GM23338 (cell line): Measurements from ENCODE around the gene TMEM163. TPM values are rescaled to one million over a fixed set of nuclear protein-coding genes. Genes with fewer than 3 reads are reported as not detected.

ENCODE experiments used
- ATAC-seq: fragments of 200-7000 bp; cut with Tn5 transposase; 3 replicates; pipeline ENCODE4 v1.9.1; 2020
- DNase-seq: peaks from one replicate; pipeline ENCODE4 v3.0.0-alpha.2; 2015; ENCODE audit warnings: low spot score
- H2AFZ ChIP-seq: fragments of 200-600 bp; sonication (generic); 2 replicates; pipeline ENCODE4 v1.8.0; 2016; ENCODE audit warnings: antibody characterized with exemption, mild to moderate bottlenecking, moderate library complexity
- H3F3A ChIP-seq: fragments of 200-600 bp; sonication (generic); replicated peaks from 2 replicates; pipeline ENCODE4 v1.8.0; 2017; ENCODE audit warnings: antibody characterized with exemption, mixed run types, low read depth
- H3K27ac ChIP-seq: fragments of 200-600 bp; sonication (generic); 2 replicates; pipeline ENCODE4 v1.6.1; 2016; ENCODE audit warnings: low read depth
- H3K27me3 ChIP-seq: fragments of 200-600 bp; sonication (generic); 2 replicates; pipeline ENCODE4 v1.8.0; 2016; ENCODE audit warnings: mild to moderate bottlenecking, mixed run types, moderate library complexity; ENCODE audit not compliant: insufficient read depth
- H3K36me3 ChIP-seq: fragments of 200-600 bp; sonication (generic); 2 replicates; pipeline ENCODE4 v1.8.0; 2016; ENCODE audit warnings: mild to moderate bottlenecking; ENCODE audit not compliant: insufficient read depth
- H3K4me1 ChIP-seq: fragments of 200-600 bp; sonication (generic); 2 replicates; pipeline ENCODE4 v1.8.0; 2016; ENCODE audit warnings: mild to moderate bottlenecking, moderate library complexity; ENCODE audit not compliant: insufficient read depth
- H3K4me2 ChIP-seq: fragments of 200-600 bp; sonication (generic); 2 replicates; pipeline ENCODE4 v1.7.1; 2017; ENCODE audit warnings: mixed run types
- H3K4me3 ChIP-seq: fragments of 200-600 bp; sonication (generic); 2 replicates; pipeline ENCODE4 v1.6.1; 2016; ENCODE audit warnings: mixed run types
- H3K79me2 ChIP-seq: fragments of 200-600 bp; sonication (generic); replicated peaks from 2 replicates; pipeline ENCODE4 v1.8.0; 2017; ENCODE audit warnings: mild to moderate bottlenecking; ENCODE audit not compliant: insufficient read depth
- H3K9me2 ChIP-seq: fragments of 200-600 bp; sonication (generic); 2 replicates; pipeline ENCODE4 v1.8.0; 2017; ENCODE audit not compliant: insufficient read depth
- H4K20me1 ChIP-seq: fragments of 200-600 bp; sonication (generic); replicated peaks from 2 replicates; pipeline ENCODE4 v1.8.0; 2017; ENCODE audit warnings: mild to moderate bottlenecking; ENCODE audit not compliant: insufficient read depth
- H3K27ac Mint-ChIP-seq: 2 replicates; pipeline ENCODE4 v1.8.0; 2020; ENCODE audit warnings: inconsistent platforms, mild to moderate bottlenecking, moderate library complexity, mixed read lengths
- H3K27me3 Mint-ChIP-seq: 3 replicates; pipeline ENCODE4 v1.8.0; 2022; ENCODE audit warnings: low read depth, mild to moderate bottlenecking, moderate library complexity, mixed read lengths, inconsistent platforms; ENCODE audit not compliant: insufficient read depth, poor library complexity
- H3K36me3 Mint-ChIP-seq: 3 replicates; pipeline ENCODE4 v1.8.0; 2021; ENCODE audit warnings: low read depth, mild to moderate bottlenecking, inconsistent platforms, moderate library complexity, mixed read lengths
- H3K4me1 Mint-ChIP-seq: 3 replicates; pipeline ENCODE4 v1.8.0; 2020; ENCODE audit warnings: mild to moderate bottlenecking, inconsistent platforms, mixed read lengths
- H3K4me3 Mint-ChIP-seq: 3 replicates; pipeline ENCODE4 v1.8.0; 2021; ENCODE audit warnings: moderate library complexity, mild to moderate bottlenecking, inconsistent platforms, mixed read lengths
- H3K9me3 Mint-ChIP-seq: 3 replicates; pipeline ENCODE4 v1.8.0; 2020; ENCODE audit warnings: moderate library complexity, mild to moderate bottlenecking, inconsistent platforms, mixed read lengths
- CREB1 ChIP-seq: fragments of 250-450 bp; sonication (Bioruptor Pico); IDR thresholded peaks from 2 replicates; pipeline ENCODE4 v1.5.0; 2020; ENCODE audit warnings: low read depth, mild to moderate bottlenecking, moderate library complexity
- ETS1 ChIP-seq: IDR thresholded peaks from 2 replicates; pipeline ENCODE4 v1.6.1; 2016; ENCODE audit warnings: antibody characterized with exemption
- EZH2 ChIP-seq: fragments of 200-600 bp; sonication (generic); IDR thresholded peaks from one replicate; pipeline ENCODE4 v1.8.0; 2017; ENCODE audit warnings: antibody characterized with exemption, mild to moderate bottlenecking, low read depth; ENCODE audit not compliant: unreplicated experiment
- EZH2phosphoT487 ChIP-seq: fragments of 200-600 bp; sonication (generic); IDR thresholded peaks from one replicate; pipeline ENCODE4 v1.8.1; 2018; ENCODE audit warnings: antibody characterized with exemption; ENCODE audit not compliant: unreplicated experiment
- JUNB ChIP-seq: IDR thresholded peaks from one replicate; pipeline ENCODE4 v1.6.1; 2016; ENCODE audit warnings: antibody characterized with exemption; ENCODE audit not compliant: unreplicated experiment
- NANOG ChIP-seq: IDR thresholded peaks from 2 replicates; pipeline ENCODE4 v1.6.1; 2016; ENCODE audit warnings: antibody characterized with exemption, borderline replicate concordance
- POLR2AphosphoS5 ChIP-seq: IDR thresholded peaks from 2 replicates; pipeline ENCODE4 v1.6.1; 2016; ENCODE audit warnings: antibody characterized with exemption, low read depth
- STAT1 ChIP-seq: IDR thresholded peaks from one replicate; pipeline ENCODE4 v1.6.1; 2016; ENCODE audit warnings: antibody characterized with exemption; ENCODE audit not compliant: unreplicated experiment
- ZNF114 ChIP-seq: fragments of 250-450 bp; sonication (Bioruptor Pico); IDR thresholded peaks from 2 replicates; pipeline ENCODE4 v1.5.0; 2020; ENCODE audit warnings: mild to moderate bottlenecking, moderate library complexity
- ZNF331 ChIP-seq: fragments of 250-450 bp; sonication (Bioruptor Pico); IDR thresholded peaks from 2 replicates; pipeline ENCODE4 v1.5.0; 2020; ENCODE audit warnings: low read depth, mild to moderate bottlenecking, moderate library complexity
- polyA plus RNA-seq: library from polyadenylated mRNA; unstranded; fragments of >200 nt; fragmentation: Nextera tagmentation; extraction: Ambion mirVana; gene quantifications from 2 replicates; pipeline ENCODE4 v1.2.1, GENCODE V29; 2016
- total RNA-seq: library from RNA; depleted of rRNA; stranded (reverse); fragments of >200 nt; shearing (Covaris generic); gene quantifications from 2 replicates; pipeline ENCODE4 v1.2.3, GENCODE V29; 2014
- TF ChIP-seq, protein P1 (sequence below): IDR thresholded peaks from one replicate; pipeline ENCODE4 v1.6.1; 2018; ENCODE audit warnings: antibody characterized with exemption; ENCODE audit not compliant: unreplicated experiment
- TF ChIP-seq, protein P2 (sequence below), 2 experiments: fragments of 200-600 bp in 1 of 2; sonication (generic) in 1 of 2; conservative IDR thresholded peaks; 2 replicates each; pipeline versions ENCODE4 v1.5.1 to v1.6.1; 2016 to 2017; ENCODE audit warnings: antibody characterized with exemption in 2 of 2, low read depth in 2 of 2, mild to moderate bottlenecking in 2 of 2, moderate library complexity in 1 of 2

The TMEM163 gene
- total and polyA plus RNA-seq, 2 experiments from 2014 or later: 1.1 to 1.8 TPM

- TF ChIP-seq ETS1 (no peak), ZNF114 (CRISPR knock-in tag) (no peak), POLR2AphosphoS5 (no peak), STAT1 (no peak)
Observed at GRCh38 chr2:134574611-134575330, 144.0 kb downstream of the TMEM163 start (continued).

GRCh38 chr2:134573724-134574123, 145.1 kb downstream of the TMEM163 start:
- Histone ChIP-seq H4K20me1 (no peaks in the 10 kb centered on the region), H3K27ac (no peak overlapping the region), H3K36me3 (no peaks in the 10 kb centered on the region), H2AFZ (no peak overlapping the region), H3K4me1 (no peaks in the 10 kb centered on the region; the same call in 1 of the 2 replicates), H3K79me2 (no peaks in the 10 kb centered on the region), H3K9me2 (peaks cover 2% of the 10 kb centered on the region; the same call in 1 of the 2 replicates), H3K27me3 (no peaks in the 10 kb centered on the region), H3K4me2 (no peak overlapping the region), H3F3A (no peaks in the 10 kb centered on the region), H3K4me3 (no peak overlapping the region)
- TF ChIP-seq CREB1 (no peak), EZH2 (no peak), POLR2AphosphoS5 (no peak), ZNF114 (CRISPR knock-in tag) (no peak), JUNB (no peak), ETS1 (no peak), ZNF331 (CRISPR knock-in tag) (no peak), EZH2phosphoT487 (no peak), NANOG (no peak)
- TF ChIP-seq, protein P1, sequence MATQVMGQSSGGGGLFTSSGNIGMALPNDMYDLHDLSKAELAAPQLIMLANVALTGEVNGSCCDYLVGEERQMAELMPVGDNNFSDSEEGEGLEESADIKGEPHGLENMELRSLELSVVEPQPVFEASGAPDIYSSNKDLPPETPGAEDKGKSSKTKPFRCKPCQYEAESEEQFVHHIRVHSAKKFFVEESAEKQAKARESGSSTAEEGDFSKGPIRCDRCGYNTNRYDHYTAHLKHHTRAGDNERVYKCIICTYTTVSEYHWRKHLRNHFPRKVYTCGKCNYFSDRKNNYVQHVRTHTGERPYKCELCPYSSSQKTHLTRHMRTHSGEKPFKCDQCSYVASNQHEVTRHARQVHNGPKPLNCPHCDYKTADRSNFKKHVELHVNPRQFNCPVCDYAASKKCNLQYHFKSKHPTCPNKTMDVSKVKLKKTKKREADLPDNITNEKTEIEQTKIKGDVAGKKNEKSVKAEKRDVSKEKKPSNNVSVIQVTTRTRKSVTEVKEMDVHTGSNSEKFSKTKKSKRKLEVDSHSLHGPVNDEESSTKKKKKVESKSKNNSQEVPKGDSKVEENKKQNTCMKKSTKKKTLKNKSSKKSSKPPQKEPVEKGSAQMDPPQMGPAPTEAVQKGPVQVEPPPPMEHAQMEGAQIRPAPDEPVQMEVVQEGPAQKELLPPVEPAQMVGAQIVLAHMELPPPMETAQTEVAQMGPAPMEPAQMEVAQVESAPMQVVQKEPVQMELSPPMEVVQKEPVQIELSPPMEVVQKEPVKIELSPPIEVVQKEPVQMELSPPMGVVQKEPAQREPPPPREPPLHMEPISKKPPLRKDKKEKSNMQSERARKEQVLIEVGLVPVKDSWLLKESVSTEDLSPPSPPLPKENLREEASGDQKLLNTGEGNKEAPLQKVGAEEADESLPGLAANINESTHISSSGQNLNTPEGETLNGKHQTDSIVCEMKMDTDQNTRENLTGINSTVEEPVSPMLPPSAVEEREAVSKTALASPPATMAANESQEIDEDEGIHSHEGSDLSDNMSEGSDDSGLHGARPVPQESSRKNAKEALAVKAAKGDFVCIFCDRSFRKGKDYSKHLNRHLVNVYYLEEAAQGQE: no peak
- TF ChIP-seq, protein P2, sequence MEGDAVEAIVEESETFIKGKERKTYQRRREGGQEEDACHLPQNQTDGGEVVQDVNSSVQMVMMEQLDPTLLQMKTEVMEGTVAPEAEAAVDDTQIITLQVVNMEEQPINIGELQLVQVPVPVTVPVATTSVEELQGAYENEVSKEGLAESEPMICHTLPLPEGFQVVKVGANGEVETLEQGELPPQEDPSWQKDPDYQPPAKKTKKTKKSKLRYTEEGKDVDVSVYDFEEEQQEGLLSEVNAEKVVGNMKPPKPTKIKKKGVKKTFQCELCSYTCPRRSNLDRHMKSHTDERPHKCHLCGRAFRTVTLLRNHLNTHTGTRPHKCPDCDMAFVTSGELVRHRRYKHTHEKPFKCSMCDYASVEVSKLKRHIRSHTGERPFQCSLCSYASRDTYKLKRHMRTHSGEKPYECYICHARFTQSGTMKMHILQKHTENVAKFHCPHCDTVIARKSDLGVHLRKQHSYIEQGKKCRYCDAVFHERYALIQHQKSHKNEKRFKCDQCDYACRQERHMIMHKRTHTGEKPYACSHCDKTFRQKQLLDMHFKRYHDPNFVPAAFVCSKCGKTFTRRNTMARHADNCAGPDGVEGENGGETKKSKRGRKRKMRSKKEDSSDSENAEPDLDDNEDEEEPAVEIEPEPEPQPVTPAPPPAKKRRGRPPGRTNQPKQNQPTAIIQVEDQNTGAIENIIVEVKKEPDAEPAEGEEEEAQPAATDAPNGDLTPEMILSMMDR (conservative IDR thresholded peaks at IDR 0.05; ENCODE audit: low read depth in 2 of 2): no peak
- Mint-ChIP-seq H3K27ac (no peak overlapping the region), H3K27me3 (no peaks in the 10 kb centered on the region), H3K9me3 (no peaks in the 10 kb centered on the region), H3K4me1 (peaks cover 19% of the 10 kb centered on the region), H3K4me3 (no peak overlapping the region), H3K36me3 (no peaks in the 10 kb centered on the region)
- no peak for ATAC-seq
- no peak for DNase-seq
